ENCODE data around the gene NUDT8.
"Not testable (repeated sequence)": the region's sequence is repeated elsewhere in the genome, so short reads cannot be mapped to it uniquely, and the experiment has no call there.

The NUDT8 gene

DNA sequence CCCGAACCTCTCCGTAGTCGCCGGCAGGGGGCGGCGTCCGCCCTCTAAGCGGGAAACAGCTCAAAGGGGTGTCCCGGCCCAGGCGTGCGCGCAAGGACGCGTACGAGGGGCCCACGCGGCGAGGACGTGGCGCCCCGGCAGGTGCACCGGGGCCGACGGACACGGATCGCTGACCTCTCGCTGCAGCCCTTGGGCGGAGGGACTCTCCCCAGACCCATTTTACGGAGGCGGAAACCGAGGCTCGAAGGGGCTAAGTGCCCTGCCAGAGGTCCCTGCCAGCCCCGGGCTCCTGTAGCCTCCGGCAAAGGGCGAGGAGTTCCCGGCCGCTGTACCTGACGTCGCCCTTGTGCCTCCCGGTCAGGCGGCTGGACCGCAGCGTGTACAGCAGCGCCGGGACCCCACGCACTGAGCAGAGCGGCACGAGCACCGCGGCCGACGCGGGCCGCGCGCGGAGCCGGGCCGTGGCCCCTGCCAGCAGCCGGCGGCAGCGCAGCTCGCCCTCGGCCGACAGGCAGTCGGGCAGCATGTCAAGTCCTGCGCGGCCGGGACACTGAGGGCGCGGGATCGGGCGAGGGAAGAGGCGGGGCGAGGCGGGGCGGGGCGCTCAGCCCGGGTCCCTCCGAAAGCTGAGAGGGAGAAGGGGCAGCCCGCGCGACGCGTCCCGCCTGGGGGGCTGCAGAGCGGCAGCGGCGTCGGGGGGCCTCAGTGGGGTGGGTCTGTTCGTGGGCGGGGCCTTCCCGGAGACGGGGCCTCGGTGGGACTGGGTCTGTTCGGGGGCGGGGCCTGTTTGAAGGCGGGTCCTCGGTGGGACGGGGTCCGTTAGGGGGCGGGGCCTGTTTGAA lies at the start of gene NUDT8:
Gene NUDT8, minus strand, starts transcription at position 552 of the 842 bp plus-strand sequence. Its CDS starts 26 bp downstream, at position 526.
- peak; percentile 84 for DNase-seq

DNA sequence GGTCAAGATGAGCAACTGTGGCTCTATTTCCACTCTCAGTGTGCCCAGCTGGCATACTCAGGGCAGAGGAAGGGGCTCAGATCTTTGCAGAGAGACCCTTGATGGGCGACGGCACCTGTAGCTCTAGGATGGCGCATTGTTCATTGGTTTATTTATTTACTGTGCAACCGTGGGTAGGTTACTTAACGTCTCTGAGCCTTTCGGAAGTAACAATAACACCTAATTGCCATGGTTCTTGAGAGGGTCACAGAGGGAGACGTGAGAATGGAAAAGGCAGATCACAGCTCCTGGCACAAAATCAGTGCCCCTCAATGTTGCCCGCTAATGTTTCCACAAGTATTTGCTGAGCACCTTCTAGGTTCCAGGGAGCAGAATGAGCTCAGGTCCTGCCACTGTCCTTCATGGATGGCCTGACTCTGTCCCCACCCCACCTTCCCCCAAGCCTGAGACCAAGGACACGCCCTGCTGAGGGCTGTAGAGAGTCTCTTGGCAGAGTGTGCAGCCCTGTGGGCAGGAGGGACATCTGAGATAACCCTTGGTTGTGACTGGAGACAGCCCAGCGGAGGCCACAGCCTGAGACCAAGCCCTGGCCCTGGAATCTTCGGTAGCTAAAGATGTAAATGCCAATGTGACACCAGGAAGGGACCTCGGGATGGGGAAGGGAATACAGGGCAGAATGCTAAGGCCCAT lies 45.5 kb upstream of the NUDT8 start:
- no peak for DNase-seq

DNA sequence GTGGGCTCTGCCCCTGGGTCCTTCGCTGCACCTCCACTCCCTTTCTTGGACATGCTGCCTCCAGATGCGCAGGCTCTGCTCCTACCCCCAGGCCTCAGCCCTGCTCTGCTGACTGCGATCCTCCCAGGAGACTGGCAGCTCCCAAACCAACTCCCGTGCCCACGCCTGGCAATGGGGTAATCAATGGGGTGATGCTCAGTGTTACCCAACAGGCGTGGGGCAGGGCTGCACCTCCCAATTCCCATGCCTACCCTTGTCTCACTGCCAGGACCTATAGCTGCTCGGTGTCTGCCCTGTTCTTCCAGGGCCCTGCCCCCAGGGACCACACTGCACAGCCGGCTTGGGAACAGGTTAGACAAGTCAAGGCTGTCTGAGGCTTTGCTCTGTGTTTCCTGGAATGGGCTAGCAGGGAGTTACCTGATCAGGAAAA lies 44.7 kb upstream of the NUDT8 start, which contains the start of gene ALDH3B2:
Gene ALDH3B2, minus strand, starts transcription at position 182 of the 430 bp plus-strand sequence. CDS start 7,688 bp downstream, outside the sequence.
- no peak for DNase-seq

DNA sequence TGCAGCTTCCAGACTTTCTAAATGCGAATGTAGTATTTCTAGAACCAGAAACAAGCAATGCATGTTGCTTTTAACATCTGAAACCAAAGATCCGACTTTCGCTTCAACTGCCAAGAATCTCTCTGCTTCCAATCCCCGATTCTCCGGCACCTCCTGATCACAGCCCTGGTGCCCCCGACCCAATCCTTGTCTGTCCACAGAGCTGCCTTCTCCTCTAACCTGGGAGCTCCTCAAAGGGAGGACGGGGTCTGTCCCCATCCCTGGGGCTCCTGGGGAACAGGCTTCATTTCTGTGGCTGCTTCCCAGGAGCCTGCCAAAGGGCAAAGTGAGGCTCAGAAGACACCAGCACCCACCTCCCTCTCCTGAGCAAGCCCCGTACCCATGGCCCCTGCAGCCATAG lies 44.2 kb upstream of the NUDT8 start:
- no peak for DNase-seq

GRCh38 chr11:67673358-67673757 lies 43.6 kb upstream of the NUDT8 start:
- DNase-seq, result no peak

DNA sequence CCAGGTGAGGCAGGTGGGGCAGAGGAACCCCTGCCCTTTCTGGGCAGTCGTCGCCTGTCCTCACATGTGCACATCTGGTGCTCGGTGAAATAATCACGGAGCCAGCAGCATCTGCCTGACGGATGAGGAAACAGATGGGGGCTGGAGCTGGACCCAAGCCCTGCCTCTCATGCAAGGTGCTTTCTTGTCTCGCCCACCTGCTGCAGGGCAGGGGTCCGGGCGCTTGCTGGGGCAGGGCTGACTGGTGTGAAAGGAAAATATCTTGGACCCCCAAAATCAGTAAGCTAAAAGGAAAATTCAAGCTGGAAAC lies 41.4 kb upstream of the NUDT8 start:
- DNase-seq, result no peak

- no peak for DNase-seq
Measured at GRCh38 chr11:67670316-67671210, 40.8 kb upstream of the NUDT8 start.

DNA sequence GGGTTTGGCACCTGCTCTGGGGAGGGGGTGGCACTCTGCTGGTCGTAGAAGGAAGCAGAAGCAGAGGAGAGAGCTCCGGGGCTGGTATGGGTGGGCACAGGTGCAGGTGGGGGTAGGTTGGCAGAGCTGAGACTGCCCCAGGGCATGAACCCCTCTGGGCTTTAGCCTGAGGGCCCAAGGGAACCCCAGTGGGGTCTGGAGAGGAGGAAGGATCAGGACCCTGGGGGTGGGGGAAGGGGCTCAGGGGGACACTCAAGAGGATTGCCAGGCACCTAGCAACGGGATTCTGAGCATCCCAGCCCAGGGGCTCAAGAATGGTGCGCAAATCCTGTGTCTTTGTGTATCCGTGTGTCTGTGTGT lies 38.4 kb upstream of the NUDT8 start:
- DNase-seq, result no peak

DNA sequence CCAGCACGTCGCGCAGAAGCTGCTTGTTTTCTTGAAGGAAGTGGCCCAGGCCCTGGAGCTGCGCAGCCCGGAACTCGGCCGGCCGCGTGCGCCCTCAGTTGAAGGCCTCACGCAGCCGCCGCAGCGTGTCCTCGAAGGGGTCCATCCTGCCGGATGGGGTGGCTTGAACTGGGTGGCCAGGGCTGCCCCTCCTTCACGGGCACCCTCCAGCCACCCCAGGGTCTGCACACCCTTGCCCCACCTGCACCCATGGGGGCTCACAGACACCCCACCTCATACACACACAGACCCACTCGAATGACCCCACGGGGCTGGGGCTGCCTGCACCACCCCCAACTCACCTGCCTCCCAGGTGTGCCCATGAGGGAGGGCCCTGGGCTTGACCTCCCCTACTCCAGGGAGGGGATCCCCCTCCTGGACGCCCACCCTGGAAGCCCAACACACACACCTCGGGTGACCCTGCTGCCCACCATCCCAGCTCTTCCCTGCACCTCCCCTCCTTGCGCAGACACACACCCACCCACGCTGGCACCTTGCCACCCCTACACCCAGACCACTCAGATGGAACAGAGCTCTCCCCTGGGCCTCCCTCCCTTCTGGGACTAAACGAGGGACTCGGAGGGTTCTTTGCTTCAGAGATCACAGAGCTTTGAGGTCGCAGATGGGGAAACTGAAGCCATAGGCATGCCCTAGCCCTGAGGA lies 37.9 kb upstream of the NUDT8 start:
- DNase-seq, result peak; percentile 35

- no peak for DNase-seq
Measured at GRCh38 chr11:67666676-67667489, 37.1 kb upstream of the NUDT8 start.

GRCh38 chr11:67666303-67666645 lies 36.5 kb upstream of the NUDT8 start:
- DNase-seq, result no peak

- peak; percentile 15 for DNase-seq
Measured at GRCh38 chr11:67665541-67666302, 36.0 kb upstream of the NUDT8 start.

DNA sequence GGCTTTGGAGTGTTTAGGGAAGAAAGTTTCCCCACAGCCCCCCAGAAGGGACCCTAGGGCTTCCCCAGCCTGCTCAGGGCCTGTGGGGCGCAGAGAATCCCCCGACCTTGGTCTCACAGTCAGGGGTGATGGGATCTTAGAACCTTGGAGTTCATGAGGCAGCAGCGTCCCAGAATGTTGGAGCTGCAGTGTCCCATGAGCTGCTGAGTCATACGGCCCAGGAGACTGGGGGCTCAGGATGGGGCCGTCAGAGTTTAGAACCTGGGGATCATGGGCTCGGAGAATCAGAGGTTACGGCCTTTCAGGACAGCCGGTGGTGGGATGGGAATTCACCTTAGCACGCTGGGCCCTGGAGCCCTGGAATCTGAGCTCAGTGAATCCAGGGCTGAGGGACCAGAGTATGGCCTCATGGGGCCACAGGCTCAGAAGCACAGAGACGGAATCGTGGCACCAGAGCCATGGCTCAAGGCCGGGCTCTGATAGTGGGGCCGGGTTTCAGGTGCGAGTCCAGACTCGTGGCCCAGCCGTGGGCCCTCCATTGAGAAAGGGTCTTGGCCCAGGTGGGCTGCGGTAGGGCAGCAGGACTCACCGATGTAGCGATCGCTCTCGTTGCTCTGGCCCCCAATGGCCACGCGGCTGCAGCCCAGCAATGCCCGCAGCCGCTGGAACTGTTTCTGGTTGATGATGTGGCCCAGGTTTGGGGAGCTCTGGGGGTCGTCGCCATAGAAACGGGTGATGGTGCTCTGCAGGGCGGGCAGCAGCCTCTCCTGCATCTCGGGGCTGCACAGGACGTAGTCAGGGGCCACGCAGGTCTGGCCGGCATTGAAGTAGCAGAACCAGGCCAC lies 35.2 kb upstream of the NUDT8 start:
- DNase-seq, result no peak

- no peak for DNase-seq
Measured at GRCh38 chr11:67664213-67664585, 34.5 kb upstream of the NUDT8 start.

DNA sequence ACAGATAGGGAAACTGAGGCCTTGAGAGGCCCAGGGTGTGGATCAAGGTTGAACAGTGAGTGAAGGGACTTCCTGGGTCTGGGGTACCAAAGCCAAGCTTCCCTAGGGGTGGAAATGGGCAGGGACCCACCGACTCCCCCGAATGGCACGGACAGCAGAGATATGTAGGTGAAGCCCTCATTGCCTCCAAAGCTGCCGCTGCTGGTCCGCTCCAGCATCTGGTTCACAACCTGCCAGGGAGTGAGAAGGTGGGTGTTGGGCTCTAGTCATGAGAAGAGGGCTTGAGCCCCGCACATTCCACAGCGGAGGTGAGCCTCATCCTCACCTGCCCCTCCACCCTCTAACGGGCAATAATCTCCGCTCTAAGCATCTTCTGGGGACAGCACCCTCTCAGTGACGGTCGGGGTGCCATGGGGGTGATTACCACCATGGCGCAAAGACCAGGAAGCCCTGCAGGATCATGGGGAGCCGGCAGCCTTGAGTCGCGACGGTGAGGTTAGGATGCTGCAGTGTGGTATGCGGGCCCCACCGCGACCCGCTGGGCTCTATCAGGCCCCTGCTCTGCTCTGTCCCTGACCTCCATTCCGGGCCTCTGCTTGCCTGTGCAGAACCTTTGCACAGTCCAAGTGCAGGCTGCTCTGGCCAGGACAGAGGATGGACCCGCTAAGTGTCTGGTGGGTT lies 33.9 kb upstream of the NUDT8 start:
- DNase-seq, result no peak

DNA sequence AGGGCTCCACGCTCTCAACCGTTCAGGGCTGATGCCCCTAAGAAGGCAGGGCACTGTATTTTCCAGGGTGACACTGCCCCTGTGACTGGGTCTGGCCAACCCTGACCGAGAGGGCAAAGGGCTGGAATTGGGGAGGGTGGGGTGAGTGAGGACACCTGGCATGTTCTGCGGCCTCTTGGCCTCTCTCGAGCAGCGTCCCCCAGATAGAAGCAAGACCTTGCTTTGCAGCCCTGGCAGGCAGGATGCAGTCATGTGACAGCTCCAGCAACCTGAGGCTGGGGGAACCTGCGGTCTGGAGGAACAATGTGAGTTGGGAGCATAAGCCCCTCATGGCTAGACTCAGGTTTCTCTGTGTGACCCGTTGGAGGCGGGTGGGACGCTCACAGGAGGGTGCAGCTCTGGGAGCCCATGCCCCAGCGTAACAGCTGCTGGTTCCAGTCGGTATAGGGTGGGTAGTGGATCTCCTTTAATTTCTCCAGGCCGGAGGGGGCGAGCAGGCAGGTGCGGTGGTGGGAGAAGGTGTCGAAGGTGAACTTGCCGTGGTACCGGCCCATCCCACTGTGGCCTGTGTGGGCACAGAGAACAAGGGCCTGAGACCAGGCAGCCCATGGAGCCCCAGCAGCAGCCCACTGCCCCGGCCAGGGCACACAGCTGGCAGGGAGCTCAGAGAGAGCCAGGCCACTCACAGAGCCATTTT lies 33.2 kb upstream of the NUDT8 start:
- no peak for DNase-seq

- DNase-seq, result no peak
Measured at GRCh38 chr11:67662142-67662834, 32.6 kb upstream of the NUDT8 start.

- not testable (repeated sequence) for DNase-seq
Measured at GRCh38 chr11:67660752-67661151, 31.0 kb upstream of the NUDT8 start.

All from femur (tissue), 1 donor.